Motor neuron (in vitro differentiated cells): ENCODE data around the gene SCP2. TPM values are rescaled to one million over a fixed set of nuclear protein-coding genes. Genes with fewer than 3 reads are reported as not detected.

Source experiments
- ATAC-seq, 8 experiments: fragments of 200-7000 bp; cut with Tn5 transposase; replicated peaks in 6 of 8; 2 replicates each; pipeline ENCODE4 v1.8.0; 2021; ENCODE audit warnings: mild to moderate bottlenecking in 8 of 8, moderate library complexity in 8 of 8
- H3K27ac ChIP-seq, 2 donors: fragments of 250-450 bp; sonication (Bioruptor Pico); 2 replicates each; pipeline ENCODE4 v1.9.0; 2021; ENCODE audit warnings: antibody characterized with exemption in 2 of 2, mild to moderate bottlenecking in 2 of 2, moderate library complexity in 1 of 2
- H3K4me1 ChIP-seq, 2 donors: fragments of 250-450 bp; sonication (Bioruptor Pico); replicated peaks in 1 of 2; 2 replicates each; pipeline ENCODE4 v1.6.1; 2021; ENCODE audit warnings: antibody characterized with exemption in 2 of 2, mild to moderate bottlenecking in 2 of 2, moderate library complexity in 1 of 2
- H3K4me3 ChIP-seq, 5 donors: fragments of 250-450 bp; sonication (Bioruptor Pico); 2 replicates each; pipeline ENCODE4 v1.9.0; 2021; ENCODE audit warnings: antibody characterized with exemption in 5 of 5, mild to moderate bottlenecking in 5 of 5, moderate library complexity in 4 of 5
- whole genome bisulfite sequencing, 10 experiments: fragments of 450-650 bp; shearing (Covaris generic); methylation state at CpG; one replicate each; pipeline ENCODE4 v1.0.0; 2022; 5-methylcytosine and 5-hydroxymethylcytosine counted together
- in situ Hi-C, 9 experiments: fragments of 400-800 bp; cut with MboI; loops; one replicate each; pipeline ENCODE4 v1.15.0; 2021; ENCODE audit warnings: low sequenced_read_pairs in 9 of 9, low pct_unique_long_range_greater_than_20kb in 2 of 9; ENCODE audit not compliant: unreplicated experiment in 9 of 9
- total RNA-seq, 8 experiments: library from RNA; unstranded; fragments of 300-600 nt; gene quantifications; 2 replicates each; pipeline versions ENCODE4 v1.2.3 to v1.2.4, GENCODE V29; 2022

SCP2 gene
- total RNA-seq, 8 experiments from 2014 or later: 79.6 to 193 (median 95.2) TPM

- WGBS, 10 experiments: 82 to 100% (median 92%) methylated on average over 2 to 6 of the region's 8 CpGs; no CpG with 5 or more reads in 6 of the 10 experiments
- ATAC-seq: no peak
These were observed 158.3 kb downstream of the SCP2 start for GRCh38 chr1:53085405-53085804.

GRCh38 chr1:53086491-53087070 lies 159.5 kb downstream of the SCP2 start:
- in situ Hi-C loops: no loop called here
- Histone ChIP-seq H3K4me3 (no peak overlapping the region), H3K4me1 (peaks cover 11 to 12% of the 10 kb centered on the region in 2 donors), H3K27ac (no peak overlapping the region)
- ATAC-seq: peak in 7 of 8 experiments; percentile 8 to 43 (median 22)
- WGBS, 10 experiments: 50 to 100% (median 80%) methylated on average over 1 to 4 of the region's 4 CpGs; no CpG with 5 or more reads in 5 of the 10 experiments

More at GRCh38 chr1:53085405-53085804, 158.3 kb downstream of the SCP2 start:
- no peak overlapping the region for H3K4me3 ChIP-seq
- H3K4me1 ChIP-seq: peaks cover 10 to 12% of the 10 kb centered on the region in 2 donors
- no peak overlapping the region for H3K27ac ChIP-seq
- in situ Hi-C loops: no loop called here

- peak in 3 of 8 experiments; percentile 8 to 74 (median 52) for ATAC-seq
- in situ Hi-C loops: no loop called here
- Histone ChIP-seq H3K27ac (no peak overlapping the region), H3K4me3 (no peak overlapping the region), H3K4me1 (peaks cover 11 to 12% of the 10 kb centered on the region in 2 donors)
- 57 to 100% (median 85%) methylated on average over 1 to 19 of the region's 27 CpGs; no CpG with 5 or more reads in 5 of the 10 experiments for WGBS, 10 experiments
These were observed 160.5 kb downstream of the SCP2 start for GRCh38 chr1:53087332-53088285.

GRCh38 chr1:53088616-53089300 lies 161.7 kb downstream of the SCP2 start:
- in situ Hi-C loops: no loop called here

GRCh38 chr1:53089478-53090226 lies 162.6 kb downstream of the SCP2 start:
- H3K4me1 ChIP-seq: peaks cover 11 to 12% of the 10 kb centered on the region in 2 donors
- no peak overlapping the region for H3K4me3 ChIP-seq
- in situ Hi-C loops: no loop called here
- WGBS, 10 experiments: 85 to 96% (median 87%) methylated on average over 2 to 9 of the region's 11 CpGs; no CpG with 5 or more reads in 6 of the 10 experiments
- no peak overlapping the region for H3K27ac ChIP-seq
- peak in 5 of 8 experiments; percentile 73 to 92 (median 81) for ATAC-seq

More at GRCh38 chr1:53088616-53089300, 161.7 kb downstream of the SCP2 start:
- Histone ChIP-seq H3K4me1 (peaks cover 11 to 12% of the 10 kb centered on the region in 2 donors), H3K4me3 (no peak overlapping the region), H3K27ac (no peak overlapping the region)
- ATAC-seq: no peak
- 61 to 100% (median 92%) methylated on average over 1 to 13 of the region's 19 CpGs; no CpG with 5 or more reads in 1 of the 10 experiments for WGBS, 10 experiments

- ATAC-seq: peak in 5 of 8 experiments; percentile 5 to 56 (median 35)
These were observed 163.4 kb downstream of the SCP2 start for GRCh38 chr1:53090227-53091147.

GRCh38 chr1:53091841-53092645 lies 165.0 kb downstream of the SCP2 start:
- in situ Hi-C loops: no loop called here
- ATAC-seq: no peak

More at GRCh38 chr1:53090227-53091147, 163.4 kb downstream of the SCP2 start:
- Histone ChIP-seq H3K4me3 (no peak overlapping the region), H3K4me1 (peaks cover 9 to 12% of the 10 kb centered on the region in 2 donors), H3K27ac (no peak overlapping the region)
- 17 to 94% (median 89%) methylated on average over 1 to 6 of the region's 37 CpGs; no CpG with 5 or more reads in 5 of the 10 experiments for WGBS, 10 experiments
- in situ Hi-C loops: no loop called here

GRCh38 chr1:53092659-53093450 lies 165.8 kb downstream of the SCP2 start:
- WGBS, 10 experiments: 17 to 93% (median 87%) methylated on average over 1 to 7 of the region's 33 CpGs; no CpG with 5 or more reads in 4 of the 10 experiments
- no peak for ATAC-seq
- in situ Hi-C loops: no loop called here
- H3K4me1 ChIP-seq: peaks cover 8 to 12% of the 10 kb centered on the region in 2 donors
- no peak overlapping the region for H3K27ac ChIP-seq
- H3K4me3 ChIP-seq: no peak overlapping the region

More at GRCh38 chr1:53091841-53092645, 165.0 kb downstream of the SCP2 start:
- H3K4me3 ChIP-seq: no peak overlapping the region
- H3K27ac ChIP-seq: no peak overlapping the region
- H3K4me1 ChIP-seq: peaks cover 8 to 12% of the 10 kb centered on the region in 2 donors
- WGBS, 10 experiments: 80 to 100% (median 84%) methylated on average over 1 to 22 of the region's 26 CpGs; no CpG with 5 or more reads in 4 of the 10 experiments

- in situ Hi-C loops: no loop called here
- Histone ChIP-seq H3K4me1 (peaks cover 8 to 12% of the 10 kb centered on the region in 2 donors), H3K4me3 (no peak overlapping the region), H3K27ac (no peak overlapping the region)
- WGBS, 10 experiments: 17 to 96% (median 90%) methylated on average over 1 to 5 of the region's 8 CpGs; no CpG with 5 or more reads in 6 of the 10 experiments
- no peak for ATAC-seq
These were observed 166.3 kb downstream of the SCP2 start for GRCh38 chr1:53093451-53093754.

GRCh38 chr1:53093778-53094532 lies 166.9 kb downstream of the SCP2 start:
- Histone ChIP-seq H3K4me3 (no peak overlapping the region), H3K27ac (no peak overlapping the region), H3K4me1 (peaks cover 8 to 12% of the 10 kb centered on the region in 2 donors)
- 80 to 100% (median 94%) methylated on average over 1 to 15 of the region's 20 CpGs; no CpG with 5 or more reads in 1 of the 10 experiments for WGBS, 10 experiments
- in situ Hi-C loops: no loop called here
- no peak for ATAC-seq
